Progenitor cell of endocrine pancreas (in vitro differentiated cells): Measurements from ENCODE around the gene SDK2. TPM values are rescaled to one million over a fixed set of nuclear protein-coding genes. Genes with fewer than 3 reads are reported as not detected.
A peak's percentile ranks its signal among the peaks of the same experiment; 100 is the strongest.

Experiments
- DNase-seq: peaks from one replicate; pipeline ENCODE4 v3.0.0; 2021; ENCODE audit warnings: low spot score; ENCODE audit not compliant: unreplicated experiment
- H3K27ac Mint-ChIP-seq: 2 replicates; pipeline ENCODE4 v1.8.0; 2021; ENCODE audit warnings: mild to moderate bottlenecking, moderate library complexity, mixed read lengths
- H3K27me3 Mint-ChIP-seq: 2 replicates; pipeline ENCODE4 v1.8.0; 2021; ENCODE audit warnings: mixed read lengths
- H3K36me3 Mint-ChIP-seq: 2 replicates; pipeline ENCODE4 v1.8.0; 2022; ENCODE audit warnings: mixed read lengths; ENCODE audit not compliant: insufficient read depth
- H3K4me1 Mint-ChIP-seq: 2 replicates; pipeline ENCODE4 v1.8.0; 2021; ENCODE audit warnings: low read depth, mixed read lengths
- H3K4me3 Mint-ChIP-seq: 2 replicates; pipeline ENCODE4 v1.8.0; 2021; ENCODE audit warnings: low read depth, mild to moderate bottlenecking, moderate library complexity, mixed read lengths
- H3K9me3 Mint-ChIP-seq: 2 replicates; pipeline ENCODE4 v1.8.0; 2021; ENCODE audit warnings: low read depth, mixed read lengths
- CTCF ChIP-seq: fragments of 200-600 bp; sonication (generic); IDR thresholded peaks from one replicate; pipeline ENCODE4 v1.5.0; 2021; ENCODE audit warnings: antibody characterized with exemption, mild to moderate bottlenecking; ENCODE audit not compliant: unreplicated experiment
- total RNA-seq: library from RNA; stranded (reverse); gene quantifications from 2 replicates; pipeline ENCODE4 v1.2.1, GENCODE V29; 2021

Gene SDK2
- total RNA-seq, 1 donor from 2014 or later, result 6.7 TPM

GRCh38 chr17:73492821-73493814 is 151.1 kb downstream of the SDK2 start:
- no peak for DNase-seq
- no peaks in the 10 kb centered on the region for H3K9me3 Mint-ChIP-seq
- no peak for TF ChIP-seq CTCF
- H3K4me3 Mint-ChIP-seq, result no peak overlapping the region
- no peak overlapping the region for H3K27ac Mint-ChIP-seq
- H3K36me3 Mint-ChIP-seq, result no peaks in the 10 kb centered on the region
- peaks cover 3% of the 10 kb centered on the region for H3K4me1 Mint-ChIP-seq
- H3K27me3 Mint-ChIP-seq, result peaks cover 45% of the 10 kb centered on the region

GRCh38 chr17:73492125-73492820 is 152.0 kb downstream of the SDK2 start:
- H3K4me3 Mint-ChIP-seq, result no peak overlapping the region
- no peak for DNase-seq
- H3K4me1 Mint-ChIP-seq, result peaks cover 3% of the 10 kb centered on the region

GRCh38 chr17:73491648-73492047 is 152.6 kb downstream of the SDK2 start:
- TF ChIP-seq CTCF, result no peak
- no peak for DNase-seq
- Mint-ChIP-seq H3K27me3 (peaks cover 35% of the 10 kb centered on the region), H3K9me3 (no peaks in the 10 kb centered on the region), H3K36me3 (no peaks in the 10 kb centered on the region), H3K4me1 (peaks cover 3% of the 10 kb centered on the region), H3K4me3 (no peak overlapping the region), H3K27ac (no peak overlapping the region)

More at GRCh38 chr17:73492125-73492820, 152.0 kb downstream of the SDK2 start:
- TF ChIP-seq CTCF, result no peak
- peaks cover 37% of the 10 kb centered on the region for H3K27me3 Mint-ChIP-seq
- no peaks in the 10 kb centered on the region for H3K9me3 Mint-ChIP-seq
- H3K36me3 Mint-ChIP-seq, result no peaks in the 10 kb centered on the region
- H3K27ac Mint-ChIP-seq, result peak overlapping the region; percentile 63

GRCh38 chr17:73490851-73491250 is 153.4 kb downstream of the SDK2 start:
- H3K9me3 Mint-ChIP-seq, result no peaks in the 10 kb centered on the region
- H3K27ac Mint-ChIP-seq, result no peak overlapping the region
- peaks cover 3% of the 10 kb centered on the region for H3K4me1 Mint-ChIP-seq
- TF ChIP-seq CTCF, result no peak
- no peaks in the 10 kb centered on the region for H3K36me3 Mint-ChIP-seq
- DNase-seq, result no peak
- H3K4me3 Mint-ChIP-seq, result no peak overlapping the region
- H3K27me3 Mint-ChIP-seq, result peaks cover 29% of the 10 kb centered on the region

GRCh38 chr17:73489991-73490390 is 154.3 kb downstream of the SDK2 start:
- no peak for TF ChIP-seq CTCF
- Mint-ChIP-seq H3K27me3 (peaks cover 26% of the 10 kb centered on the region), H3K9me3 (peaks cover 4% of the 10 kb centered on the region), H3K36me3 (no peaks in the 10 kb centered on the region), H3K4me3 (no peak overlapping the region), H3K27ac (no peak overlapping the region), H3K4me1 (peaks cover 3% of the 10 kb centered on the region)
- no peak for DNase-seq
